Fibroblast of villous mesenchyme (primary cell): Measurements from ENCODE around the gene KIF18B. TPM values are rescaled to one million over a fixed set of nuclear protein-coding genes. Genes with fewer than 3 reads are reported as not detected.

Experiments
- DNase-seq: peaks from one replicate; pipeline ENCODE4 v3.0.0-alpha.2; 2010; ENCODE audit warnings: low read depth
- H3K4me3 ChIP-seq: 2 replicates; pipeline ENCODE4 v1.5.1; 2011; ENCODE audit warnings: low read depth, mild to moderate bottlenecking, low read length
- total RNA-seq: library from RNA; depleted of rRNA; stranded (reverse); fragments of >200 nt; gene quantifications from 2 replicates; pipeline ENCODE4 v1.2.3, GENCODE V29; 2012
- TF ChIP-seq, protein P1 (sequence below): IDR thresholded peaks from 2 replicates; pipeline ENCODE4 v1.5.1; 2012; ENCODE audit warnings: low read depth, mild to moderate bottlenecking, low read length; ENCODE audit not compliant: insufficient read depth

The KIF18B gene
- total RNA-seq, 1 donor, result 5.2 TPM

DNA sequence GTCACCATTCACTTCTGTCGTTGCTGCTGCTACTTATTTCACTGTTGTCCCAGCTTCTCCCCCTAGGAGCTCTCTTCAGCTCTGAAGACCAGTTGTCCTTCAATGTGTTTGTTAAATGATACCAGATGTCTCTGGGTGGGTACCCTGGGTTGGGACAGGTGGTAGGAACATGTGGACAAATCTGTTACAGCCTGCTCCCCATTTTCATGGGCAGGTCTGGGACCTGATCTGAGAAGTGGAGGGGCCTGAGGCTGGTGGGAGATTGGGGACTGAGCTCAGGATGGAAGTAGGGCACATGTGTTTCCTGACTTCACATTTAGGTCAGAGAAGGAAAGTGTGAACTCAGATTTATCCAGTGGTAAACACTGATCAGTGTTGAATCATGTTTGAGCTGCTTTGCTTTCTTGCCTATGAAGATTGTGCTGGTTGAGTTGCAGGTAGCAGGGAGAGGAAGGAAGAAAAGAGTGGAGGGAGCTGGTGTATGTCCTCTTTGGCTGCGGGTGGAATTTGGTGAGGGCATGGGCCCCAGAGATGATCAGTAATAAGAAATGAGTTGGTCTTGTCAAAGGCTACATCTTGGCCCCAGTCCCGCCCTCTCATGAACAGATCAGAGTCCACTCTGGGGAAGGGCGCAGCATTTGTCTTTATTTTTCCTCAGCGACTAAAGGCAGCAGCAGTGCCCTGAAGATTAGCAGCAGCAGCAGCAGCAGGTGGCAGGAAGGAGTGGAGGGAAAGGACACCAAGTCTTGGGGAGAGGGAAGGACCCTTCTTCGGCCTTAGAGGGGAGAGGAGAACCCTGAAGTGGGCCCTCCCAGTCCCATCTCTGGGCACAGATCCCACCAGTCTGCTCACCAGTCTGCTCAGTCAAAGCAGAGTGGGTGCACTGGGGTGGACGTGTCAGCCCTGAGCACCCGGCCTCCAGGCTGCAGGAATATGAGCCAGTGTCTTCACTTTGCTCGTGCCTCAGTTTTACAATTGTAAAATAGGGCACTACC lies 42.3 kb downstream of the KIF18B start:
- no peak overlapping the region for H3K4me3 ChIP-seq
- TF ChIP-seq, protein P1, sequence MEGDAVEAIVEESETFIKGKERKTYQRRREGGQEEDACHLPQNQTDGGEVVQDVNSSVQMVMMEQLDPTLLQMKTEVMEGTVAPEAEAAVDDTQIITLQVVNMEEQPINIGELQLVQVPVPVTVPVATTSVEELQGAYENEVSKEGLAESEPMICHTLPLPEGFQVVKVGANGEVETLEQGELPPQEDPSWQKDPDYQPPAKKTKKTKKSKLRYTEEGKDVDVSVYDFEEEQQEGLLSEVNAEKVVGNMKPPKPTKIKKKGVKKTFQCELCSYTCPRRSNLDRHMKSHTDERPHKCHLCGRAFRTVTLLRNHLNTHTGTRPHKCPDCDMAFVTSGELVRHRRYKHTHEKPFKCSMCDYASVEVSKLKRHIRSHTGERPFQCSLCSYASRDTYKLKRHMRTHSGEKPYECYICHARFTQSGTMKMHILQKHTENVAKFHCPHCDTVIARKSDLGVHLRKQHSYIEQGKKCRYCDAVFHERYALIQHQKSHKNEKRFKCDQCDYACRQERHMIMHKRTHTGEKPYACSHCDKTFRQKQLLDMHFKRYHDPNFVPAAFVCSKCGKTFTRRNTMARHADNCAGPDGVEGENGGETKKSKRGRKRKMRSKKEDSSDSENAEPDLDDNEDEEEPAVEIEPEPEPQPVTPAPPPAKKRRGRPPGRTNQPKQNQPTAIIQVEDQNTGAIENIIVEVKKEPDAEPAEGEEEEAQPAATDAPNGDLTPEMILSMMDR, result no peak
- no peak for DNase-seq

DNA sequence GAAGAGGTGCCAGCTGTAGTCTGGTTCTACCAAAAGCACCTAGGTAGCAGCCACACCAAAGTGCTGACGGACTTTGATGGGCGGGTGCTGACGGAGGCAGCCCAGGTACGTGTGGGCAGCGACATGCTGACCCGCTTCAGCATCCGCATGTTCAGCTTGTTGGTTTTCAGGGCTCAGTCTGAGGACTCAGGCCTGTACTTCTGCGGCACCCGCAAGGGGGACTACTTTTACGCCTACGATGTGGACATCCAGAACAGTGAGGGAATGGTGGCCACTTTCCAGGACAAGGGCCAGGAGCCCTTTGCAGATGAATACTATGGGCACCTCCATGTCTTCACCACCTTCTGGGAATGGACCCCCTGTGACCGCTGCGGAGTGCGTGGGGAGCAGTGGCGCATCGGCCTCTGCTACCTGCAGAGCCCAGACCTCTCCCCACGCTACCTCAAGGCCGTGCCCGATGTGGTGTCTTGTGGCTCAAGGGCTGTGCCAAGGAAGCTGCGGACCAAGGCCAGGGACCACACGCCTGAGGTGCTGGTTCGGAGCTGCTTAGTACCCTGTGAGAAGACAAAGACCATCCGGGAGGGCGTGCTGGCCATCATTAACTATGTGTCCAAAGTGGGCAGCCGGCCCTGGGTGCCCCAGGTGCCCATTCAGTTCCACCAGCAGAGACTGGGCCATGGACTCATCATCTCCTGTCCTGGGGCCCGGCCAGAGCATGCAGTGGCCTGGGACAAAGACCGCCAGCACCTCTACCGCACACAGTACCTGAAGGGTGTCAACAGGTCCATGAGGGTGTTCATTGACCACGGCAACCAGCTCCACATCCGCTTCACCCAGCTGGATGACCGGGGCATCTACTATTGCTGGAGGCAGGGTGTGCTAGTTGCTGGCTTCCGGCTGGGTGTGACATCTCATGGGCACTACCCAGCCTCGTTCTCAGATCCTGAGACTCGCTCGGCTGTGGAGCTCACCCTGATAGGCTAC lies 43.3 kb downstream of the KIF18B start:
- no peak for DNase-seq
- TF ChIP-seq, protein P1, result no peak
- no peak overlapping the region for H3K4me3 ChIP-seq

DNA sequence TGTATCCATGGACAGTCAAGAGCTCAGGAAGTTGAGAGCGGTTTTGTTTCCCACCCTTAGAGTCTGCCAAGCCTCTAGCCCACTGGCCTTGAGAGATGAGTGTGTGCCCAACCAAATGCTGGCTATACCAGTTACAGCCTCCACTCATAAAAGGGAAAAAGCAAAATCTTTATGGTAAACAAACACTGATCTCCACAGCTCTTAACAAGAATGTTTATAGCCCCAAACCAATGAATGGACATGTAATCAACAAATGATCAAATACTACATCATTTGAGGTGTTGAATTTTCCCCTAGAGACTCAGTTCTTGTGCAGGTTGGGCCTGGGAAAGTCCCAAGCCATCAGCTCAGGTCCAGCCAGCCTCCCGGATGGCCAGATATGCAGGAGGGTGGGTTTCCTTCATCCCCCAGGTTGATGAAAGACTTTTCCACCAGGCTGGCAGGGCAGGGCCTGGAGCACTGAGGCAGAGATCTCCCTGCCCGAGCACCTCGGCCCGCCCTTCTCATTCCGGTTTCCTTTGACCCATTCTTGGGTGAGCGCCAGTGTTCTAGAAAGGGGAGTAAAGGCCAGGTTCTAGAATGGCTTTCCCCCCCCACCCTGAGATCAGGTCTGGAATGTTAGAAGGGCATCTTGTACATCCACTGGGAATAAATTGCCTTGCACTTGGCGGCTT lies 44.4 kb downstream of the KIF18B start:
- TF ChIP-seq, protein P1, result no peak

DNA sequence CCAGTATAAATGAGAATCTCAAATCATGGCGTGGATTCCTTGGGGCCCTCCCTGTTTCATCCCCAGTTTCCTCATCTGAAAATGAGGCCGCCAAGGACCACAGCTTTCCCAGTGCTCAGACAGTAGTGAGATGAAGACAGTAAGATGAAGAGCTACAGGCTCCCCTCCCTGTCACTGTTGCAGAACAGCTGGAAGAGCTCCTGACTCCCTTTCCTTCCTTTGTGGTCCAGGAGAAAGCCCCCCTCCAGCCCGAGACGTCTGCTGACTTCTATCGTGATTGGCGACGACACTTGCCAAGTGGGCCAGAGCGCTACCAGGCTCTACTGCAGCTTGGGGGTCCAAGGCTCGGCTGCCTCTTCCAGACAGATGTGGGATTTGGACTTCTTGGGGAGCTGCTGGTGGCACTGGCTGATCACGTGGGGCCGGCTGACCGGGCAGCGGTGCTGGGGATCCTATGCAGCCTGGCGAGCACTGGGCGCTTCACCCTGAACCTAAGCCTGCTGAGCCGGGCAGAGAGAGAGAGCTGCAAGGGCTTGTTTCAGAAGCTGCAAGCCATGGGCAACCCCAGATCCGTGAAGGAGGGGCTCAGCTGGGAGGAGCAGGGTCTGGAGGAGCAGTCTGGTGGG lies 45.3 kb downstream of the KIF18B start:
- DNase-seq, result no peak
- TF ChIP-seq, protein P1, result no peak

More for the DNA sequence above, 44.4 kb downstream of the KIF18B start:
- no peak overlapping the region for H3K4me3 ChIP-seq
- DNase-seq, result no peak

DNA sequence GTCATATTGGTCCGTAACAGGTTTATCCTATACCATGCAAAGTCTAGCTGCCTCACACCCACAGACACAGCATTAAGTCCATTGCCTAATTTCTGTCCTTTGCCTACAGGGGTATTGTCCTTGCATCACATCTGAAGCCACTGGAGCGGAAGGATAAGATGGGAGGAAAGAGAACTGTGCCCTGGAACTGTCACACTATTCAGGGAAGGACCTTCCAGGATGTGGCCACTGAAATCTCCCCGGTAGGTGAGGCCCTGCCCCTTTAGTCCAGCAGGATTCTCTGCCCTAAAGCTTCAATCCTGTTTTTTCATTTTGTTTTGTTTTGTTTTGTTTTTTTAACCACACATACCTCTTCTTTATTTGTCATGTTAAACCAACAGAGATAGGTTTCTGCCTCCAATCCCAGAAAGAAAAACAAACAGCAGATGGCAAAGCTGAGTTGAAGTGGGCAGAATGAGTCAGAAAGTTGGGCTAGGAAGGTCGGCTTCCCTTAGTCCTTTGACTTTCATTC lies 46.1 kb downstream of the KIF18B start:
- H3K4me3 ChIP-seq, result no peak overlapping the region
- DNase-seq, result peak; percentile 55
- TF ChIP-seq, protein P1, result peak; percentile 32

More for the DNA sequence above, 45.3 kb downstream of the KIF18B start:
- no peak overlapping the region for H3K4me3 ChIP-seq
